Right hindlimb (tissue), 1 donor: Measurements from ENCODE around the gene HOXC11.

Experiments
- DNase-seq: peaks from one replicate; pipeline ENCODE4 v3.0.0-alpha.2; 2018

The HOXC11 gene

DNA sequence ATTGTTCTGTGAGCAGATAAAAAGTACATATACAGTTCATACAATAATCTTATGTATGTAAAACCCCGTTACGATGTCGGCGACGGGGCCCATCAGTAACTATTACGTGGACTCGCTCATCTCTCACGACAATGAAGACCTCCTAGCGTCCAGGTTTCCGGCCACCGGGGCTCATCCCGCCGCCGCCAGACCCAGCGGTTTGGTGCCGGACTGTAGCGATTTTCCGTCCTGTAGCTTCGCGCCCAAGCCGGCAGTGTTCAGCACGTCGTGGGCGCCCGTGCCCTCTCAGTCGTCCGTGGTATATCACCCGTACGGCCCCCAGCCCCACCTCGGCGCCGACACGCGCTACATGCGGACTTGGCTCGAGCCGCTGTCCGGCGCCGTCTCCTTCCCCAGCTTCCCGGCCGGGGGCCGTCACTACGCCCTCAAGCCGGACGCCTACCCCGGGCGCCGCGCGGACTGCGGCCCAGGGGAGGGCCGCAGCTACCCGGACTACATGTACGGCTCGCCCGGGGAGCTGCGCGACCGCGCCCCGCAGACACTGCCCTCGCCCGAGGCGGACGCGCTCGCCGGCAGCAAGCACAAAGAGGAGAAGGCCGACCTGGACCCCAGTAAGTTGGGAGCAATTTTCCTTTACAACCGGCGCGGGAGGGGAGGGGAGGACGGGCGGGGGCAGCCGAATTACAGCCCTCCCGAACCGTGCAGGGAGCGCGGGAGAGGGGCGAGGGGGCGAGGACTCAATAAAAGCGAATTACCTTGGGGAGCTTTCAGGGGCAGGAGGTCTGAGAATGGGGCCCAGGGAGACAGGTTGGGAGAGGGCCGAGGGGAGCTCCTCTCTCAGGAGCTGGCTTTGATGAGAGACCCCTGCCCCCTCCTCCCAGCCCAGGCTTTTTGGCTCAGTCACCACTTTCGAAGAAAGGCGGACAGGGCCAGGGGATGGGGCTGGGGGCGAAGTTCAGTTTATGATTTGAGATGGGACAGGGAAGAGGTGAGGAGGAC, 27.5 kb downstream of the HOXC11 start, which contains the start of gene HOXC9:
Gene HOXC9 (plus strand): TSS at position 46 of the 999 bp plus-strand sequence. CDS start 28 bp downstream, at position 74.
- DNase-seq: no peak

DNA sequence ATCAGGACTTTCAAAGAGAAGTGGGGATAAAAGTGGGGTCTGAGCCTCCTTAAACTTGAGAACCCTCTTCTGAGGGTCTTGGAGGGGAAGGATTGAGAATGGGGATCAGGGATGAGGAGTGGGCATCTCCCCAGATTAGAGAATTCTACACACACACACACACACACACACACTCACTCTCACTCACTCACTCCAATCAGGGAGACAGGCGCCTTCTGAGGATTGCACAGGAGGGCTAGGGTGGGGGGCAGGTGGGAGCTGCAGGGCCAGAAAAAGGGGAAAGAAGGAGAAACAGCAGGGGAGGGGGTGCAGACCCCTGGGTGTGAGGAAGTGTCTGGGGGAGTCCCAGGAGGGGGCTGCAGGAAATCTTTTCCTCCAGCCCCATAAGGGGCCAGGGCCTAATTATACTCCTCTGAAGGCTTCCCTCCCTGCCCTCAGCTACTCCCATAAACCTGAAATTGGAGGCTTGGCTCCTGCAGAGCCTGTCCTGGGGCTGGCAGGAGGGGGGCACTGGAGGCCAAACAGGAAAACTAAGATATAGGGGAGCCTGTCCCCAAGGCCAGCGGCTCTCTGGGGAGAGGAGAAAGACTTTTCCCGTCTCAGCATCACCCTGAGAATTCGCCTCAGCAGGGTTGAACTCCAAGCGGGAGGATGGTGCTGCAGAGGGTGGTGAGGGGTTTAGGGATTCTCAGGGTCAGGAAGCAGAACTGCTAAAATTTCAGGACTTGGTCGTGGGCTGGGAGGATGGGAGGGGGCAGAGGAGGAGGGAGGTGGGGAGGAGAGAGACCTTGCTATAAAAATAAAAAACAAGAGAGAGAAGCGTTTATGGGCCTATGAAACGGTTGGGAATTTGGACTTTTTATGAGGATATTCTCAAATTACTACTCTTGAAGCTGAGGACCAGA, 28.6 kb downstream of the HOXC11 start:
- no peak for DNase-seq

DNA sequence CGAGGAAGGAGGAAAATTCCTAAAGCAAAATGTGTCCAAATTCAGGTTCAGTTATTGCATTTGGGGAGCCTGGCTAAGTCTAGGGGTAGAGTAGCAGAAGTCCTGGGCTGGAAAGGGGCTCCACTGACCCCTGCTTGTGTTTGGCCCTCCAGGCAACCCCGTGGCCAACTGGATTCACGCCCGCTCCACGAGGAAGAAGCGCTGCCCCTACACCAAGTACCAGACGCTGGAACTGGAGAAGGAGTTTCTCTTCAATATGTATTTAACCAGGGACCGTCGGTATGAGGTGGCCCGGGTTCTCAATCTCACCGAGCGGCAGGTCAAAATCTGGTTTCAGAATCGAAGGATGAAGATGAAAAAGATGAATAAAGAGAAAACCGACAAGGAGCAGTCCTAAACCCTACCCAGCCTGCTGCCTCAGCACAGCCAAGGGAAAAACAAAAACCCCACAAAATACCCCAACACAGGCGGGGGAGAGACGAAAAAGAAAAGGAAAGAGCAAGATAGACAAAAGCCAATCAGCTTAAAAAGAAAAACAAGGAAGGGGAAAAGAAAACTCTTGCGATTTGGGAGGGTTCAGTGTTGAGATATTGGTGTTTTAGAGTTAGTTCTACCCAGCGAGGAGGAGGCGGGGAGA, 29.5 kb downstream of the HOXC11 start:
- no peak for DNase-seq

DNA sequence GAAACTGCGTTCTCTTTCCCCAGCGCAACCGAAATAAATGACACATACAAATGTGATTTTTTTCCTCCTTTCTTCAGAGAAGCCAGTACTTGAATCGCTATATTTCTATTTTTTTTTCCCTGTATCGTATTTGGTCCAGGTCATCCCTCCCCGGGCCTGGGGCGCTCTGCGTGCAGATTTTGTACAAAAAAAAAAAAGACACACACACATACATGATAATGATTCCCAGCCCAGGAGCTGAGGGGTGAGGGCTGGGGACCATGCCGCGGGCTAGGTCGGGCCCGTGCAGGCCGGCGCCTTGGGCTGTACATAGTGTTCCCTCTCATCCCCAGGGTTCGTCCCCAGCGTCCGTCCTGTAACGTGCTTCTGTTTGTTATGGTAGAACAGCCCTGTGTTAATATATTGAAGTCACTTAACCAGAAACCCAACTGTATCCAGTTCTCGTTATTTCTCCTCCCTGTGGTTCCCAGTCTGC, 30.0 kb downstream of the HOXC11 start:
- no peak for DNase-seq

DNA sequence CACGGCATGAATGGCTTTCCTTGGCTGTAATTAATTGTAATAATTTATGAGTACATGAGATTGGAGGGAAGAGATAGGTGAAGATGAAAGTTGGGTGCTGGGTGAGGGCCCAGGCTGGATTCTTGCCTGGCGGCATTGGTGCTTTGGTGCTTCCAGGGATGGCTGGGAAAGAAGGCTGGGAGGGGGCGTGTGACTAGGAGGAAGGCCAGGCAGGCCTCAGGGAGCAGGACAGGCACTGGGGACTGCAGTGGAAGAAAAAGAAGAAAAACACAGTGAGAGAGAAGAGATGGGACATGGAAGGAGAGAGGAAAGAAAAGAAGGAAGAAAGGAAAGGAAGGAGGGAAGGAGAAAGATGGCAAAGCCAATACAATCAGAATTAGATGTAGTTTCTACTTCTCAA, 30.7 kb downstream of the HOXC11 start:
- DNase-seq: no peak

DNA sequence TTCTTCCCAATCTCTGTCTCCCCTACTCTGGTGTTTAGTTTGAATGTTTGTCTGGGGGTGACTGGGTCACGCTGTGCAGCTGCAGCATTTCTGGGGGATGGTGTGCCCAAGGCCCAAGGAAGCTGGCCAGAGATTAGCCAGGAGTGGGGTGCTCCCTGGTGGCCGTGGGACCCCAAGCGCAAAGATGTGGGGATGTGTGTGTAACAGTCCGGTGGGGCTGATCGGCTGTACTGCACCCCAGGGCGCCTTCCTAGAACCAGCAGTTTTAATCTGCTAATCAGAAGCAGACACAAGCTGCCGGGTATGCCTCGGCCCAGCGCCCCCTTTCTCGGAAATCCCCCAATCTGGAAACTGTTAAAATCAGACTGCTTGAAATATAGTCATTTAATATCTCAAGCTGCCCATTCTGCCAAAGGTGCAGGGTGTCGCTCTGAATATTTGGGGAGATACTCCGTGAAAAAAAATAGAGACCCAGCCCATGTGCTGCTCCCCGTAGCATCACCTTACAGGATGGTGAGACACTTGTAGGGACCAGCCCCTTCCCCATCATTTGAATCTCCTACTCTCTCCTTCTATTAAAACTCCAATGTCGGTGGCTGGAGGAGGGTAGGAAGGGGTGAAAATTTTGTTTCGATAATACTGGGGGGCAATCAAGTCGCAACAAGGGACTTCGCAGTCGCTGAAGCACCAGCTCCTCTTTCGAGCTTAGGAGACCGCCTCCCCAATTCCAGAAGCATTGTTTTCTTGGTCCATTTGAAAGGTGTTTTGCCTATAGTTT, 31.3 kb downstream of the HOXC11 start:
- DNase-seq: no peak

DNA sequence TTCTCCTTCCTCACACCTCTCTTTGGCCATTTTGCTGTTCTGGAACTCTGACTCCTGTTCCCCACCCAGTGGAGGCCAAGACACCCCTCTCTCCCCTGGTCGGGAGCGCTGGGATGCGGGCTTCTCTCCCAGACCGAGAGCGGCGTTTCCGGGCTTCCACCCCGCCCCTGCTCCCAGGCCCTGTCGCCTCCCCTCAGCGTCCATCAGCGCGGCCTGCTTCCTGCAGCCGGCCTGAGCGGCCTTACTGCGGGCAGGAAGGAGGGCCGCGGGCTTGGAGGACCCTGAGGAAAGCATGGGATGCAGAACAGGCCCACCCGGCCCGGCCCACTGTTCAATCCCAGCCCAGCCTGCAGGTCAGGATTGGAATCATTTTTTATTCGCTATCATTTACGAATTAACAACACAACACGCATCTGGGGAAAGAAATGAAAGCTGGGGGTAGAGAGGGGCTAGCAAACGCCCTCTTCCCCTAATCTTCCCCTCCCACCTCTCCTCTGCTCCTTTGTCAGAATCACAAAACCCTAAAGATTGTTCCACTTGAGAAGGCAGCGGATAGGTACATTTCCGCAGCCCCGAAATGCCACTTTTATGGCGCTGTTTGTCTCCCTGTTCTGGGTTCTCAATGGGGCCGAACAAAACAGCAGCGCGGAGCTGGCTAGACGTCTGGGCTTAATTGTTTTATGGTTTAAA, 32.1 kb downstream of the HOXC11 start:
- DNase-seq: peak; percentile 78

DNA sequence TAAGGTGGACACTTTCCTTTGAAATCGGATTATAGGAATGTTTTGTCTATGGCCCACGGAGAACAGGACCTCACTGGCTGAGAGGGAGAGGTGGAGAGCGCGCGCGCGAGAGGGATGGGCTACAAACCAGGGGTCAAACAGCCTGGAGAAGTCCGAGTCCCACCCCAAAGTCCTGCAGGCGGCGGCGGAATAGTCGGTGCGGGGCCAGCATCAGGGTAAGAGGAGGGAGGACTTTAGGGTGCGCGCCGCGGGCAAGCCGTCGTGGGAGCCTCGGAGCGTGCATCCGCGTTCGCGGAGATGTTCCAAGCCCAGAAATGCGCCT, 32.6 kb downstream of the HOXC11 start:
- no peak for DNase-seq

DNA sequence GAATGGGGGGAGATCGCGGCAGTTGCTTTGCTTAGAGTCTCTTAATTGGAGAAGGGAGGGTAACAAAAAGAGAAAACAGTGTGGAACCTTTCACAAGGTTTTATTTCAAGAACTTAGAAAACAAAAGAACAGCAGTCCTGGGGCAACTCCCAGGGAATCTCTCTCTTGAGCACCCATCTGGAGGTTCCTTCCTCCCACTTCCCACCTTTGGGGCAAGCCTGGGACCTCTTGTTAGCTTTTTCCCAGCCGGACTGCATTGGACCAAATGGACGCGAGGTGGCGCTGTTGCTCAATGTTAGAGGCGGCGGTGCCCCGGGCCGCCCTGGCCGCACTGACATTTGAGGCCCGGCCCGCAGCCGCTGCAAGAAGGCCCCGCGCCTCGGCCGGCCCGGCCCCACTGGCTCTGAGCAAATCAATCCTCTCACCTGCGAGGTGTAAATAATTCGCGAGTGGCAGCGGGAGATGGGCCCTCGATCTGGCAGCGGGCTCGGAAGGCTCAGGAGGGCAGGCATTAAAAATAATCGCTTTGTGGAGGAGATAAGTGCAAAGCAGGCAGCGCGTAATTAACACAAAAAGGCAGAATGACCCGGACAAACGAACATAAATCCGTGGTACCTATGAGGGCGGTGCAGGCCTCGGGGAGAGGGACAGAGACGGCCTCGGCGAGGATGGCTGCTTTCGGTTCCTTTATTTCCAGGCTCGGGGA, 33.1 kb downstream of the HOXC11 start:
- peak; percentile 92 for DNase-seq

DNA sequence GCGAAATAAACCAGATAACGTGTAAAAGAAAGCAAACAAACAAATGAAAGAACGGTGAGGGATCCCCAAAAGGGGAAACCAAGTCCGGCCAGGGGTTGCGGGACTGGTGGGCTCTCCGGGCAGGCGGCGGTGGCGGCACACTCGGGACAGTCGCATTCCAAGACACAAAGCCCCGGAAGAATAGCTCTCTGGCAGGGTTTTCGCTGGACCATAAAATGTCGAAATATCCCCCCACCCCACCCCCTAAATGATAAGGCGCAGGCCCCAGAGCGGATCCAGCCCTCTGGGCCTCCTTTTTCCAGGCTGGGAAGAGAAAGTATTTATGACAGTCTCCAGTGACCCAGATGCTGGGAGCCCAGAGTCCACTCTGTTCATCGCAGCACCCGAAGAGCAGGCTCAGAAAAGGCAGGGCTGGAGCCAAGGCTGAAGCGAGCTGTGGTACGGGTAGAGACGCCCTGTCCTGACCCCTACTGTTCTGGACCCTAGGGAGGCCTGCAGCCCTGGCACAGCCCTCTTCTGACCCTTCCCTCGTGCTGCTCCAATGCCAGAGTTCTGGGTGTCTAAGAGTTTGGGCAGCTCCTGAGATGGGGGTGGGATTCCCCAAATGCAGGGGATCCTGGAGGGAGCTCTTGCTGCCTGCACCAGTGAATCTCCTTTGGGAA, 33.8 kb downstream of the HOXC11 start:
- no peak for DNase-seq

DNA sequence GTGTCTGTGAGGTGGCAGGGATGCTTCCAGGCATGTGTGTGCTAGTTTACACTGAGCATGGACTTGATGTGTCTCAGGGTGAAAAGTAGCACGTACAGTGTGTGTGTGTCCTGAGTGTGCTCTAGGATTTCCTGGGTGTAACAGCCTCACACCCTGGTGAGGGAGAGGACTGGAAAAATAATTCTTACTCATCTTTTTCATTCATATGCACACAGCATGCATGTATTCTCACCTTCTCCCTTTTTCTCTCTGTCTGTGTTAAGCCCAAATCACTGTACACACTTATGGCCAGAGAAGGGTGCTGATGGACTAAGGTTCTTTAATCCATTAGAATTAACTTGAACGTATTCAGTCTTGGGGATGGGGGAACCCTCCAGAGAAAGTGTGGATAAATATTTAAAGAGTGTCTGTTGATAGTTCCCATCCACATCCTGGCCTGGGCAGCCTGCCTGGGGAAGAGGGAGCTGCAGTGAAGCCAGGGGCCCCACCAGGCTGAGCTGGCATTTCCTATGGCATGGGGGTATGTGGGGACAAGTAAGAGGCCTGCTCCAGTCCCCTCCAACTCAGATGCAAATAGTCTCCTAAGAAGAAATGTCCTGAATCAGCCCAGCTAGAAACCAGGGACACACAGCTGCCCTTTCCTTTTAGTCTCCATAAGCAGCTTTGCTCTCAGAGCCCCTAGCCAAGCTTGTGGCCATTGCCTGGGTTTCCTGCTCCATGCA, 34.8 kb downstream of the HOXC11 start:
- DNase-seq: no peak

DNA sequence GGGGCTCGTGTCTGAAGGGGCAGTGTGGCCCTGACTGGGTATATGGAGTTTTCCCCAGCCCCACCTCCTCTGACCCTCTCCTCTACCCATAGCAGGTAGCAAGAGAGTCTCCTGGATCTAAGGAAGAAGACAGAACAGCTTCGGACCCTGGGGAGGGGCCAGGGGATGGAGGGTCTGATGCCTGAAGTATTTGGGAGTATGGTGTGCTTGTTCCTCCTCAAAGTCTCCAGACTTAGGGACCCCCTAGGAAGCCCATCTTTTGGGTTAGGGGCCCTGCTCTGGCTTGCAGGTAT, 35.3 kb downstream of the HOXC11 start:
- no peak for DNase-seq

DNA sequence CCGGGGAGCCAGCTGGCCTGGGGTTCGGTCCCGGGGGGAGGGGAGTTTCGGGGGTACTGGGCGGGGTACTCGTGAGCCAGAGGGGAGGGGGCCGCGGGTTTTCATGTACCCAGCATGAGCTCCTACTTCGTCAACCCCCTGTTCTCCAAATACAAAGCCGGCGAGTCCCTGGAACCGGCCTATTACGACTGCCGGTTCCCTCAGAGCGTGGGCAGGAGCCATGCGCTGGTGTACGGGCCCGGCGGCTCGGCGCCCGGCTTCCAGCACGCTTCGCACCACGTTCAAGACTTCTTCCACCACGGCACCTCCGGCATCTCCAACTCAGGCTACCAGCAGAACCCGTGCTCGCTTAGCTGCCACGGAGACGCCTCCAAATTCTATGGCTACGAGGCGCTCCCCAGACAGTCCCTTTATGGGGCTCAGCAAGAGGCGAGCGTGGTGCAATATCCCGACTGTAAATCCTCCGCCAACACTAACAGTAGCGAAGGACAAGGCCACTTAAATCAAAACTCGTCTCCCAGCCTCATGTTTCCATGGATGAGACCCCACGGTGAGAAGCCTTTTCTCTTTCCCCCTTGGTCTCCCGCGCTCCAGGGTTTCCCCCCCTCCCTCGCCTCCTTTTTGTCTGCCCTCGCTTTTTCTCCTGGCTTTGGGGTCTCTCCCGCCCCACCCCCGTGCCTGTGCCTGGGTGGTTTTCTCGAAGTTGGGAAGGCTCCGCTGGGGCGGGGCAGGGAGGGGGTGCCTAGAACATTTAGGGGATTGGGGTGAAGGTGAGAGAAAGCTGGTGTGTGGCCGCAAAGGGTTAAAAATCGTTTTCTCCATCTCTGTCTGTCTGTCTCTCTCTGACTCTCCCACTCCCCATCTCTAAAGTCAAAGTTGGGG, 36.5 kb downstream of the HOXC11 start:
- no peak for DNase-seq

DNA sequence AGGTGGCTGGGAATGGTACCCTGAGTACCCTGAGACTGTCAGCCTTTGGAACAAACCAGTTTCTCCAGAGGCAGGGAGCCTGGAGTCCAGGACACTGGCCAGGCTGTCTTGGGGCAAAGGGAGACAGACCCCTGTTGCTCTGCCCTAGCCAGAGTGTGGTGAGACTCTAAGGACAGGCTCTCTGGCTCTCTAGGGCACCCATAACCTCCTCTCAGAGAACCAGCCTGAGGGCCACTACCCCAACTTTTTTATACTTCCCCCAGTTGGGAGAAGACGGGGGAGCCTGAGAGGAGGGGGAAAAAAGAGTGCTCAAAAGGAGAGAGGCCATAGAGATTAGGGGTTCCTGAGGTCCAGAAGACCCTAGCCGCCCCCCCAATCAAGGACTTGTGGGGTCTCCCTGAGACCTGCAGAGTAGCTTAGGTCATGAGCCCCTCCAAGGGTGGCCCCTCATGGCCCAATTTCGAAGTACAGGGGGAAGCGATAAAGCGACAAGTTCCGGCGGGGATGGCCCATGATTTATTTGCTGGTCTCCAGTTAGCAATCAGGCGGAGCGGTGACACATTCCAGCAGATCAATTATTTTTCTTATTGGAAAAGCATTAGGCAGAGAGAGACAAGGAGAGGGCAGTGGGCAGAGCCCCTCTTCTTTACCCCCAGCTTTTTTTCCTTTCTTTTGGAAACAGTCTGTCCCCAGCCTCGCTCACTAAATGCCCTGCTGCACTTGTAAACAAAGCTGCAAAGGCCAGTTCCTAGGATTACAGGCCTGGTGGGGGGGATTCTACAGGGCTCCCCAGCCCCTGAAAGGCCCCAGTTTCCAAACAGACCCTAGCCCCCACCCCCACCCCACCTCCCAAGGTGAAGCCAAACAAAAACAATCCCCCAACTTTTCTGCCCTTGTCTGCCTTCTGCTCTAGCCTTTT, 37.4 kb downstream of the HOXC11 start:
- no peak for DNase-seq

DNA sequence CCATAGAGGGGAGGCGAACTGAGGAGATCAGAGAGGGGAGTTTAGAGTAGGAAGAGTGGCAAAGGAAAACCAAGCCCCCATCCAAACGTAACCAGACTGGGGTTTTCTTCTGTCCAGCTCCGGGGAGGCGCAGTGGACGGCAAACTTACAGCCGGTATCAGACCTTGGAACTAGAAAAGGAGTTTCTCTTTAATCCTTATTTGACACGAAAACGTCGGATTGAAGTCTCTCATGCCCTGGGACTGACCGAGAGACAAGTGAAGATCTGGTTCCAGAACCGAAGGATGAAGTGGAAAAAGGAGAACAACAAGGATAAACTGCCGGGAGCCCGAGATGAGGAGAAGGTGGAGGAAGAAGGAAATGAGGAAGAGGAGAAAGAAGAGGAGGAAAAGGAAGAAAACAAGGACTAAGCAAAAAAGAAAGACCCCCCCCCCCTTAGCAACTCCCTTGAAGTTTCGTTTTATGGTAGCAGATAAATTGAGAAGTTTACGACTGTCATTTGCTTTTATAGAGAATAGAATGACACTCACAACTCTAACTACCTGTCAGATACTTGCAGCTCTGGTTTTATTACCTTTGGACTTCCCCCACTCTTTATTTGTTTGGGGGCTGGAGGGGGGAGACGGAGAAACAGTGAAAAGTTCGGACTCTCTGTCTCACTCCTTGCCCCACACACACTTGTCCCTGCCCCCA, 38.2 kb downstream of the HOXC11 start:
- DNase-seq: no peak

DNA sequence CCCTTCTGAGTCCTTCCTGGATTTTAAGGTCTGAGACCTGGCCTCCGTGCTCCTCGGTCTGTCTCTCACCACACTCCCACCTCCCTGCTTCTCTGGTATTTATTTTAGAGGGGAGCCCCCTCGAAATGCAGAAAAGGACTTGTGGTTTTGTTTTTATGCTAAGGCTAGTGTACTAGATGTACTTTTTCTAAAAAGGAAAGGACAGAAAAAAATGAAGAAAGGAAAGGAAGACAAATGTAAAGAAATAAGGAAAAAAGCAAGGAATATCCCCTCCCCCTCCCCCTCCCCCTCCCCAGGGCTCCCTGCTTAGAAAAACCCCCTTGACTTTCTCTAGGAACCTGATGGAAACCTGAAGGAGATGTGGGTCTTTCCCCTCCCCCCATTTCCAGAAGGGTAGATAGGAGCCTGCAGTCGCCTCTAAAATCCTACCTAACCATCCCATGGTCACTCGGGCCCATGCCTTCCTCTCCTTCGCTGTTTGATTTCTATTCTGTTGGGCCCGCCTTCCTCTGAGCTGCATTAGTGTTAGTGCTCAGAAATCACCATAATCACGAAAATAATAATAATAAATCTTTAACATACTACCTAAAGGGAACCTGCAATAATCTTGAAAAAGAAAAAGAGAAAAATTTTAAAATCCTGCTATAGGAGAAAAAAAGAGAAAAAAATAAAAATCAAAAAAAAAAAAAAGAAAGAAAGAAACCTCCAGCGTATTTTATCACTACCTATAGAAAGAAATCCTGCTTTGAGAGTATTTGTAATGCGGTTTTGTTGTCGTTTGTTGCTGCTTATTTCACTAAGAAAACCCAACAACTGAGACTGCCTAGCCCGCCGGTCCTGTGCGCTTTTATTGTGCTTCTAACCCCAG, 39.0 kb downstream of the HOXC11 start:
- no peak for DNase-seq
